ENCODE measurements around the gene C1orf216.

C1orf216 gene

DNA sequence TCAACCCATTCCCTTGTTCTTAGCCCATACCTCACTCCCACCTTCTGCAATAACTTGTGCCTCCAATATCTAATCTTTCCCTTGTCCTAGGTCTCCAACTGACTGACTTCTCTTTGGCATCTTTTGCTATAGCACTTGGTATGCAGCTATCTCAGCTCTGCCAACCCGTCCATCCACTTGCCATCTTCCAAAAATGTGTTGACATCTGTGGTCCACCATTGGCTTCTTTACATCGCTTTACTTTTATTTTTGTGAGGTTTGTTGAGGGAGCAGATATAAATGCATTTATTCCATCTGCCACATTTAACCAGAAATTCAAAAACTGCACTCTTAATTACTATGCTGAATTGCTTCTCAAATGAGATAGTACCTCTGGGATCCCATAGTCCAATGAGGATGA is 52.5 kb downstream of the C1orf216 start:
- no peaks in the 10 kb centered on the region for H3K36me3 ChIP-seq (replicated peaks)
- TF ChIP-seq, protein P1, sequence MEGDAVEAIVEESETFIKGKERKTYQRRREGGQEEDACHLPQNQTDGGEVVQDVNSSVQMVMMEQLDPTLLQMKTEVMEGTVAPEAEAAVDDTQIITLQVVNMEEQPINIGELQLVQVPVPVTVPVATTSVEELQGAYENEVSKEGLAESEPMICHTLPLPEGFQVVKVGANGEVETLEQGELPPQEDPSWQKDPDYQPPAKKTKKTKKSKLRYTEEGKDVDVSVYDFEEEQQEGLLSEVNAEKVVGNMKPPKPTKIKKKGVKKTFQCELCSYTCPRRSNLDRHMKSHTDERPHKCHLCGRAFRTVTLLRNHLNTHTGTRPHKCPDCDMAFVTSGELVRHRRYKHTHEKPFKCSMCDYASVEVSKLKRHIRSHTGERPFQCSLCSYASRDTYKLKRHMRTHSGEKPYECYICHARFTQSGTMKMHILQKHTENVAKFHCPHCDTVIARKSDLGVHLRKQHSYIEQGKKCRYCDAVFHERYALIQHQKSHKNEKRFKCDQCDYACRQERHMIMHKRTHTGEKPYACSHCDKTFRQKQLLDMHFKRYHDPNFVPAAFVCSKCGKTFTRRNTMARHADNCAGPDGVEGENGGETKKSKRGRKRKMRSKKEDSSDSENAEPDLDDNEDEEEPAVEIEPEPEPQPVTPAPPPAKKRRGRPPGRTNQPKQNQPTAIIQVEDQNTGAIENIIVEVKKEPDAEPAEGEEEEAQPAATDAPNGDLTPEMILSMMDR (IDR thresholded peaks at IDR 0.05; ENCODE audit: low read depth, low read length, missing control alignments), result no peak
- no peak overlapping the region for H3K27ac ChIP-seq
- in situ Hi-C loops (cut with HindIII; ENCODE audit: low pct_ligation_motif_present, low sequenced_read_pairs), result no loop called here
- peaks cover 5% of the 10 kb centered on the region for H3K27me3 ChIP-seq (replicated peaks)
- no peak overlapping the region for H3K4me3 ChIP-seq (ENCODE audit: low read depth, low read length)
- DNase-seq, result no peak
